SK-N-DZ (cell line): ENCODE measurements around the gene TYROBP.

Experiments used
- DNase-seq: peaks from one replicate; pipeline ENCODE4 v3.0.0-alpha.2; 2015; ENCODE audit warnings: low spot score

The TYROBP gene

GRCh38 chr19:35874392-35874930, 33.6 kb downstream of the TYROBP start:
- no peak for DNase-seq

DNA sequence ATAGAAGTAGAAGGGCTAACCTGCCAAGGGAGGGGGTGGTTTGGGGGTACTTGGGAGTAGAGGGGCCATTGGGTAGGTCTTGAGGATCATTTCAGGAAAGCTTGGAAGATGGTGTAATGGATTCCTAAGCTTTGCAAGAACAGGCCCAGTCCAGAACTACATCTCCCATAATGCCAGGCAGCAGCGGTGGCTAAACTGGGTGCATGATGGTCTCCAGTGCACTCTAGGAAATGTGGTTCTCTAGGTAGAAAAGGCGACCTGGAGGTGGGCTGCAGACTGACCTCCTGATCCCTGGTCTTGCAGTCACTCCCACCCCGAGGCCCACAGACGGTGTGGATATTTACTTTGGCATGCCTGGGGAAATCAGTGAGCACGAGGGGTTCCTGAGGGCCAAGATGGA, 35.9 kb downstream of the TYROBP start:
- DNase-seq = no peak

DNA sequence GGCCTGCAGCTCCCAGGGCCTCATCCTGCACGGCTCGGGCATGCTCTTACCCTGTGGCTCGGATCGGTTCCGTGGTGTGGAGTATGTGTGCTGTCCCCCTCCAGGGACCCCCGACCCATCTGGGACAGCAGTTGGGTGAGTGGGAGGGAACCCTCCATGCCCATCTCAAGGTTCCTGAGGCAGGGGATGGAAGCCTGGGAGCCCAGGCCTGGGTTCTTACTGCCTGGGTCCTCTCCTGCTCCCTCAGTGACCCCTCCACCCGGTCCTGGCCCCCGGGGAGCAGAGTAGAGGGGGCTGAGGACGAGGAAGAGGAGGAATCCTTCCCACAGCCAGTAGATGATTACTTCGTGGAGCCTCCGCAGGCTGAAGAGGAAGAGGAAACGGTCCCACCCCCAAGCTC, 36.5 kb downstream of the TYROBP start:
- no peak for DNase-seq

- no peak for DNase-seq
Measured at GRCh38 chr19:35870798-35871197, 37.3 kb downstream of the TYROBP start.

GRCh38 chr19:35870124-35870736, 37.9 kb downstream of the TYROBP start:
- DNase-seq = peak; percentile 96

DNA sequence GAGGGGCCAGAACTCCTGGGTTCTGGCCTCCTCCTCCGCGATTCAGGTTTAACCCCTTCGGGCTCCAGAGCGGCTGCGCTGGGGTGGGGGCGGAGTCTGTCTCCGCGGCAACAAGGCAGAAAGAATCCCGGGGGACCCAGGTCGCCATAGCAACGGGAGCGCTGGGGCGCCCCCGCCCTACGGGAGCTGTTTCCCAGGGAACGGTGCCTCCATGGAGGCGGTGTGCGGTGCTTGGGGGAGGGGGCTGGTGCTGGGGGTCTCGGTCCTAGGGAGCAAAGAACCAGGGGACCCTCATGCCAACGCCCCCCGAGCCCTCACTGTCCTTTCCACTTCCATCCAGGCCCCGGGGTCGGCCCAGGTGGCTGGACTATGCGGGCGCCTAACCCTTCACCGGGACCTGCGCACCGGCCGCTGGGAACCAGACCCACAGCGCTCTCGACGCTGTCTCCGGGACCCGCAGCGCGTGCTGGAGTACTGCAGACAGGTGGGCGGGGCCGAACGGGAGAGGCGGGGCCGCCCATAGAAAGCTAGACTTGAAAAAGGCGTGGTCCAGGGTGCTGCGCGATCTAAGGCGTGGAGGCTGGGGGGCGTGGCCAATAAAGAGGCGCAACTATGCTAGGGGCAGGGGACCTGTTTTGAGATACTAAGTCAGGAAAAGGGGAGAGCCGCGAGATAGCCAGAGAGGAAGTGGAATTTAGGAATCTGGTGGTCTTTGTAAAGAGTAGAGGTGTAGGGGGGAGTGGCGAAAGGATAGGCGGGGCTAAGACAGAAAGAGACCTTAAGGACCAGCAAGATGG, 38.6 kb downstream of the TYROBP start:
- peak; percentile 96 for DNase-seq

DNA sequence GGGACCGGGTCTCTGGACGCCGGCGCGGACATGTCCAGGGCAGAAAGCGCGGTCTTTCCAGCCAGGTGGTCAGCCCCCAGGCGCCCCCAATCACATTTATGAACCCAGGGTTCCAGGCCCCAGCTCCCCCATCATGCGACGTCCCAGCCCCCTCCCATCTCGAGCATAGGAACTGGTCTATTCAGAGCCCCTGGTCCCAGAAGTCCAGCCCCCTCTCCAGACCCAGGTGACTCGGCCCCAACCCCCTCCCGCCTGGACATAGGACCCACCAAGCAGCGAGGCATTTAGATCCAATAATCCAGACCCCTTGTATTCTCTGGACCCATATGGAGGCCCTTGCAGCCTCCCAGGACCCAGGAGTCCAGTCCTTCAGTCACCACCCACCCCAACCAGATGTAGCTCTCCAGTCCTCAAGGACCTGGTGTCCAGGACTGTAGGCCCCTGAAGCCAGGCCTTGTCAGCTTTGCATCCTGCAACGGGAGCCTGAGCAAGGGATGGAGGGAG, 39.2 kb downstream of the TYROBP start:
- no peak for DNase-seq

DNA sequence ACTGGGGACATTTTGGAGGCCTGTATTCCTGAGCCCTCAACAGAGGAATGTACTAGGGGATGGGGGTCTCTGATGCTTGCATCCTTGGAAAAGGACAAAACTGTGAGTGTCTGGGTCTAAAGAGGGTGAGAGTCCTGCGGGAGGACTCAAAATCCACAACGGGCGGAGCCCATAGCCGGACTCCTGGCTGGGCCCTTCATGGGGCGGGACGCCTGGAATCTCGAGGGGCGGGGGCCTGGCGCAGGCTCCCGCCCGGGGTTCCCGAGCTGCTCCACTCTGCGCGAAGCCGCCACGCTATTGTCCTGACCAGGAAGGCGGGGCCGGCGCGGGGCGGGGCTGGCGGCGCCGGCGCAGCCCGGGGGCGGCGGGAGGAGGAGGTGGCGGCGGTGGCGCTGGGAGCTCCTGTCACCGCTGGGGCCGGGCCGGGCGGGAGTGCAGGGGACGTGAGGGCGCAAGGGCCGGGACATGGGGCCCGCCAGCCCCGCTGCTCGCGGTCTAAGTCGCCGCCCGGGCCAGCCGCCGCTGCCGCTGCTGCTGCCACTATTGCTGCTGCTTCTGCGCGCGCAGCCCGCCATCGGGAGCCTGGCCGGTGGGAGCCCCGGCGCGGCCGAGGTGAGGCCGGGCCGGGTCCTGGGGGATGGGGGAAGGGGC, 39.8 kb downstream of the TYROBP start, which contains the start of gene APLP1:
APLP1 (plus strand) TSS at position 403 of the 651 bp plus-strand sequence; CDS start at position 466, 63 bp downstream.
- peak; percentile 68 for DNase-seq

DNA sequence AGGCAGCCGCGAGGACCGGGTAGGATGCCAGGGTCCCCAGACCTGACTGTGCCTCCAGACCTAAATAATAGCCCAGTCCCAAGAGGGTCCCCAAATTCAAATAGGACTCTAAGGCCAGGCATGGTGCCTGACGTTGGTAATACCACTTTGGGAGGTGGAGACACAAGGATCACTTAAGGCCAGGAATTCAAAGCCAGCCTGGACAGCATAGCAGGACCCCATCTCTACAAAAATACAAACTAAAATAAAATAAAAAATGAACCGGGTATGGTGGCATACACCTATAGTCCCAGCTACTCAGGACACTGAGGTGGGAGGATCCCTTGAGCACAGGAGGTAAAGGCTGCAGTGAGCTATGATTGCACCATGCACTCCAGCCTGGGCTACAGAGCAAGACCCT, 45.1 kb downstream of the TYROBP start:
- DNase-seq = no peak

DNA sequence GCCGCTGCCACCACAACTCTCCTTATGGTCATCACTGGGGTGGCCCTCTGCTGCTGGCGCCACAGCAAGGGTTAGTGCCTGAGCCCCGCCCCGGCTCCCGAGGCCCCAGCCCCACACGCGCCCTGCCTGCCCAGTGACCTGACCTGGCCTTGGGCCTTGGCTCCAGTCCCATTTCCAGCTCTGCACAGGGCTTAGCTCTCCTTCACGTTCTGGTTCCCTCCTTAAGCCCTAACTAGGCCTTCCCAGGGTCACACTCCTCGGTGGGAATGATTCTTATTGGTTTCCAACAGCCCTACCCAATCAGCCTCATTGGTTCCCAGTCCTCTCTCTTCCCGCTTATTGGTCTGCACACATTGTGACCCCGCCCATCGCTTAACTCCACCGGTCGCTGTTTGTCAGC, 45.6 kb downstream of the TYROBP start:
- no peak for DNase-seq

GRCh38 chr19:35861640-35862160, 46.4 kb downstream of the TYROBP start:
- DNase-seq = no peak

GRCh38 chr19:35860818-35861639, 47.1 kb downstream of the TYROBP start:
- DNase-seq = peak; percentile 59

- no peak for DNase-seq
Measured at GRCh38 chr19:35860436-35860817, 47.7 kb downstream of the TYROBP start.

DNA sequence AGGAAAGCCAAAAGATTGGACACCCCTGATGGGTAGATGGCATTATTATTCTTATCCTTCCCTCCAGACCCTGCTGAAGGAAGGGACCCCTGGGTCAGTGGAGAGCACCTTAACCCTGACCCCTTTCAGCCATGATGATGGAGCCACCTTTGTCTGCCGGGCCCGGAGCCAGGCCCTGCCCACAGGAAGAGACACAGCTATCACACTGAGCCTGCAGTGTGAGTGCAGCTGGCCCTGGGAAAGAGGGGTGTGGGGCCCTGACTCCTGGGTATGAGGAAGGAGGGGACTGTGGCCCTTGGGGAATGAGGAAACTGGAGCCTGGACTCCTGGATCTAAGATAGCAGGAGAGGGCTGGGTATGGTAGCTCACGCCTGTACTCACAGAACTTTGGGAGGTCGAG, 48.7 kb downstream of the TYROBP start:
- no peak for DNase-seq

- no peak for DNase-seq
Measured at GRCh38 chr19:35858311-35858710, 49.8 kb downstream of the TYROBP start.

- DNase-seq = no peak
Measured at GRCh38 chr19:35856546-35857149, 51.4 kb downstream of the TYROBP start, which contains the start of gene KIRREL2. Gene KIRREL2, plus strand, starts transcription at chr19:35856911. Its CDS starts 209 bp downstream, at chr19:35857120.
